ENCODE measurements around the gene H6PD. TPM values are rescaled to one million over a fixed set of nuclear protein-coding genes. Genes with fewer than 3 reads are reported as not detected.
A peak's percentile ranks its signal among the peaks of the same experiment; 100 is the strongest.
"Not testable (repeated sequence)": the region's sequence is repeated elsewhere in the genome, so short reads cannot be mapped to it uniquely, and the experiment has no call there.

H6PD gene
- total RNA-seq, 1 donor from 2014 or later, result 48.4 TPM

DNA sequence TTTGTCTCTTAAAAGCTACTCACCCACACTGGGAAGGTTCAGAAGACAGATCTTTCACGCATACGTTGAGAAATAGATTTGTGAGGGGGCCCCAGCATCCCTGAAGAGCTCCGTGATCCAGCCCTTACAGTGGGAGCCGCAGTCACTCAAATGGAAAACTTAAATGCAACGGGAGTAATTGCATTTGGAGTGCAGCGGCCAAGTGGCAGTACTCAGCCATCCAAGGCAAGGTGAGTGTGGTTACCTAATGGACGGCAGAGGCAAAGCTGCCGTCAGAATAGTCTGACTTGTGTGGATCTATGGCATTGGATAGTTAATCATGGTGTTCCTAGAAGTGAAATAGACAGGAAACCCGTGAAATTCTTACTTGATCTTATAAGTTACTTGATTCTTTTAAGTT is 63.3 kb downstream of the H6PD start:
- Mint-ChIP-seq H3K4me1 (ENCODE audit: unreplicated experiment) (peaks cover 69% of the 10 kb centered on the region), H3K9me3 (ENCODE audit: unreplicated experiment) (no peaks in the 10 kb centered on the region), H3K36me3 (ENCODE audit: unreplicated experiment) (peaks cover 23% of the 10 kb centered on the region), H3K27me3 (ENCODE audit: unreplicated experiment) (no peaks in the 10 kb centered on the region), H3K27ac (ENCODE audit: unreplicated experiment) (peak overlapping the region; percentile 1), H3K4me3 (ENCODE audit: unreplicated experiment) (no peak overlapping the region)
- no peak for DNase-seq (ENCODE audit: extremely low spot score, unreplicated experiment)
- TF ChIP-seq, protein P1, sequence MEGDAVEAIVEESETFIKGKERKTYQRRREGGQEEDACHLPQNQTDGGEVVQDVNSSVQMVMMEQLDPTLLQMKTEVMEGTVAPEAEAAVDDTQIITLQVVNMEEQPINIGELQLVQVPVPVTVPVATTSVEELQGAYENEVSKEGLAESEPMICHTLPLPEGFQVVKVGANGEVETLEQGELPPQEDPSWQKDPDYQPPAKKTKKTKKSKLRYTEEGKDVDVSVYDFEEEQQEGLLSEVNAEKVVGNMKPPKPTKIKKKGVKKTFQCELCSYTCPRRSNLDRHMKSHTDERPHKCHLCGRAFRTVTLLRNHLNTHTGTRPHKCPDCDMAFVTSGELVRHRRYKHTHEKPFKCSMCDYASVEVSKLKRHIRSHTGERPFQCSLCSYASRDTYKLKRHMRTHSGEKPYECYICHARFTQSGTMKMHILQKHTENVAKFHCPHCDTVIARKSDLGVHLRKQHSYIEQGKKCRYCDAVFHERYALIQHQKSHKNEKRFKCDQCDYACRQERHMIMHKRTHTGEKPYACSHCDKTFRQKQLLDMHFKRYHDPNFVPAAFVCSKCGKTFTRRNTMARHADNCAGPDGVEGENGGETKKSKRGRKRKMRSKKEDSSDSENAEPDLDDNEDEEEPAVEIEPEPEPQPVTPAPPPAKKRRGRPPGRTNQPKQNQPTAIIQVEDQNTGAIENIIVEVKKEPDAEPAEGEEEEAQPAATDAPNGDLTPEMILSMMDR (IDR thresholded peaks at IDR 0.05), result no peak

- no peak for DNase-seq (ENCODE audit: extremely low spot score, unreplicated experiment)
- Mint-ChIP-seq H3K36me3 (ENCODE audit: unreplicated experiment) (peaks cover 23% of the 10 kb centered on the region), H3K9me3 (ENCODE audit: unreplicated experiment) (no peaks in the 10 kb centered on the region), H3K4me3 (ENCODE audit: unreplicated experiment) (no peak overlapping the region), H3K4me1 (ENCODE audit: unreplicated experiment) (peaks cover 74% of the 10 kb centered on the region), H3K27me3 (ENCODE audit: unreplicated experiment) (no peaks in the 10 kb centered on the region), H3K27ac (ENCODE audit: unreplicated experiment) (no peak overlapping the region)
- TF ChIP-seq, protein P1 (IDR thresholded peaks at IDR 0.05), result no peak
Measured at GRCh38 chr1:9298282-9298681, 63.7 kb downstream of the H6PD start.

DNA sequence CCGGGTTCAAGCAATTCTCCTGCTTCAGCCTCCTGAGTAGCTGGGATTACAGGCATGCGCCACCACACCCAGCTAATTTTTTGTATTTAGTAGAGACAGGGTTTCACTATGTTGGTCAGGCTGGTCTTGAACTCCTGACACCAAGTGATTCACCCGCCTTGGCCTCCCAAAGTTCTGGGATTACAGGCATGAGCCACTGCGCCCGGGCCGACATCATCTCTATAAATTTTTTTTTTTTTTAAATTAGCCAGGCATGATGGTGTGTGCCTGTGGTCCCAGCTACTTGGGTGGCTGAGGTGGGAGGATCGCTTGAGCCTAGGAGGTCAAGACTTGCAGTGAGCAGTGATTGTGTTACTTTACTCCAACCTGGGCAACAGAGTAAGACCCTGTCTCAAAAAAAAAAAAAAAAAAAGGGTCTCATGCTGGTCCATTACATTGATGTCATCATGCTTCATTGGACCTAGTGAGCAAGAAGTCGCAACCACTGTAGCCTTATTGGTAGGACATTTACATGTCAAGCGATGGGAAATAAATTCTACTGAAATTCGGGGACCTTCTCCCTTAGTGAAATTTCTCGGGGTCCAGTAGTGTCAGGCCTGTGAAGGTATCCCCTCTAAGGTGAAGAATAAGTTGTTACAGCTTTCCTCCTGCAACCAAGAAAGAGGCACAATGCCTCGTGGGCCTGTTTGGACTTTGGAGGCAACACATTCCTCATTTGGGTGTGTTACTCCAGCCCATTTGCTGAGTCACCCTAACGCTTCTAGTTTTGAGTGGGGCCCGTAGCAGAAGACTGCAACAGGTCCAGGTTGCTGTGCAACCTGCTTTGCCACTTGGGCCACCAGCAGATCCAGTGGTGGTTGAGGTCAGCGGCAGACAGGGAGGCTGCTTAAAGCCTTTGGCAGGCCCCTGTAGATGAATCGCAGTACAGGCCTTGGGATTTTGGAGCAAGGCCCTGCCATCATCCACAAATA is 65.3 kb downstream of the H6PD start:
- Mint-ChIP-seq H3K27ac (ENCODE audit: unreplicated experiment) (peak overlapping the region; percentile 87), H3K36me3 (ENCODE audit: unreplicated experiment) (peaks cover 23% of the 10 kb centered on the region), H3K4me1 (ENCODE audit: unreplicated experiment) (peaks cover 89% of the 10 kb centered on the region)
- not testable (repeated sequence) for H3K27me3 Mint-ChIP-seq (ENCODE audit: unreplicated experiment); H3K9me3 Mint-ChIP-seq (ENCODE audit: unreplicated experiment); H3K4me3 Mint-ChIP-seq (ENCODE audit: unreplicated experiment); DNase-seq (ENCODE audit: extremely low spot score, unreplicated experiment)

GRCh38 chr1:9300573-9300972 is 66.0 kb downstream of the H6PD start:
- Mint-ChIP-seq H3K27me3 (ENCODE audit: unreplicated experiment) (no peaks in the 10 kb centered on the region), H3K4me3 (ENCODE audit: unreplicated experiment) (peak overlapping the region; percentile 26), H3K9me3 (ENCODE audit: unreplicated experiment) (no peaks in the 10 kb centered on the region), H3K36me3 (ENCODE audit: unreplicated experiment) (peaks cover 27% of the 10 kb centered on the region), H3K27ac (ENCODE audit: unreplicated experiment) (peak overlapping the region; percentile 87), H3K4me1 (ENCODE audit: unreplicated experiment) (peaks cover 88% of the 10 kb centered on the region)
- DNase-seq (ENCODE audit: extremely low spot score, unreplicated experiment), result no peak
- TF ChIP-seq, protein P1 (IDR thresholded peaks at IDR 0.05), result no peak

DNA sequence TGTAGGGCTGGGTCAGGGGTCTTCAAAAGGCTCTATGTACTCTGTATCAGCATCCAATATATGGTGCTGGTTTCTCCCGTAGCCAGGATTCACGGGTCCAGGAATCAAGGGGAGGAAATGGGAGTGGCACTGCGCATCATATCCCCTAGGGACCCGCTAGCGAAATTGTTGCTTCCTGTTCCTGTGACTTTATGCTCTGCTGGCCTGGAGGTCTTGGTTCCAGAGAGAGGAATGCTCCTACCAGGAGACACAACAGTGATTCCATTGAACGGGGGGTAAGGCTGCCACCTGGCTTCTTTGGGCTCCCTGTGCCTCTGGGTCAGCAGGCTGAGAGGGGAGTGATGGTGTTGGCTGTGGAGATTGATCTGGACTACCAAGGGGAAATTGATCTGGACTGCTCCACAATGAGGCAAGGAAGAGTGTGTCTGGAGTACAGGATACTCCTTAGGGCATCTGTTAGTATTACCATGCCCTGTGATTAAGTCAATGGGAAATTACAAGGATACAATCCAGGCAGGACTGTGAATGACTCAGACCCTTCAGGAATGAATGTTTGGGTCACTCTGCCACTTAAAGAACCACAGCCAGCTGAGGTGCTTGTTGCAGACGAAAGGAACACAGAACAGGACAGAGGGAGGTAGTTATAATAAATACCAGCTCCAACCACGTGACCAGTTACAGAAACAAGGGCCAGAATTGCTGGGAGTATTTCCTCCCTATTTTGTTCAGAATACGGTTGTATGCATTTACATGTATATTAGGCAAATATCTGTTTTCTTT is 68.4 kb downstream of the H6PD start:
- Mint-ChIP-seq H3K4me3 (ENCODE audit: unreplicated experiment) (peak overlapping the region; percentile 47), H3K27me3 (ENCODE audit: unreplicated experiment) (no peaks in the 10 kb centered on the region), H3K4me1 (ENCODE audit: unreplicated experiment) (peaks cover 84% of the 10 kb centered on the region), H3K9me3 (ENCODE audit: unreplicated experiment) (no peaks in the 10 kb centered on the region), H3K27ac (ENCODE audit: unreplicated experiment) (peak overlapping the region; percentile 97), H3K36me3 (ENCODE audit: unreplicated experiment) (peaks cover 17% of the 10 kb centered on the region)
- no peak for DNase-seq (ENCODE audit: extremely low spot score, unreplicated experiment)
- TF ChIP-seq, protein P1 (IDR thresholded peaks at IDR 0.05), result no peak

Data from osteocyte (in vitro differentiated cells).